ENCODE data around the gene WIPF3. TPM values are rescaled to one million over a fixed set of nuclear protein-coding genes. Genes with fewer than 3 reads are reported as not detected.

The WIPF3 gene
- total and polyA plus RNA-seq, 10 of the 15 experiments (the other 5 are each of a cell fraction or from before 2014, with no cell fraction given), result 0.03 to 0.05 TPM; not detected in 8

DNA sequence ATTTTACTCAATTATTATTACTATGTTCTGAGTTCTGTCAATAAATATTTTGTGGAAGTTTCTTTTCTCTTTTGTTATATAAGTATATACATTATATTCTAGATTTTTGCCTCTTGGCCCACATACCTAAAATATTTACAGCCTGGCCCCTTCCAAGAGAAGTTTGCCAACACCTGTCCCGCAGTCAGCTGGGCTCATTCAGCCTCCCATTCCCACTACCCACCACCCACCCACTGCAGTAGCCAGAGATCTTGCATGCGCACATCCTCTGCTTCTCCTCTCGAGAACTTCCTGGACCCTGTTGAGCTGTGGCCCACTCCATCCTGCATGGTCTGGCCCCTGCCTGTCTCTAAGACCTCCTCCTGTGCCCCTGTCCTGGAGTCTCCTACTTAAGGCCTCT lies 33.6 kb downstream of the WIPF3 start:
- Histone ChIP-seq H3K4me1 (ENCODE audit: control insufficient read depth, insufficient read depth, low read length) (no peaks in the 10 kb centered on the region), H3K36me3 (ENCODE audit: control insufficient read depth in 2 of 2, insufficient read depth in 2 of 2, low read length in 1 of 2) (no peaks in the 10 kb centered on the region), H3K79me2 (ENCODE audit: control insufficient read depth, insufficient read depth, low read length) (no peaks in the 10 kb centered on the region), H3K27me3 (replicated peaks in 1 of 2; ENCODE audit: control insufficient read depth in 2 of 2, insufficient read depth in 2 of 2, low read length in 1 of 2) (peaks cover 0 to 3% of the 10 kb centered on the region in 2 experiments; a peak in 2 of 4 replicates), H2AFZ (ENCODE audit: control insufficient read depth, low read depth, low read length) (no peak overlapping the region), H3K9ac (ENCODE audit: control insufficient read depth, insufficient read depth, low read length) (no peak overlapping the region), H3K4me3 (no peak overlapping the region), H4K20me1 (ENCODE audit: control insufficient read depth, insufficient read depth) (no peaks in the 10 kb centered on the region), H3K4me2 (ENCODE audit: control insufficient read depth, insufficient read depth) (no peak overlapping the region), H3K9me3 (replicated peaks; ENCODE audit: control insufficient read depth, insufficient read depth, low read length) (no peaks in the 10 kb centered on the region), H3K27ac (ENCODE audit: control insufficient read depth, insufficient read depth) (no peak overlapping the region)
- 39% methylated on average over 3 of the region's 3 CpGs for WGBS (ENCODE audit: insufficient coverage, insufficient replicate concordance, low lambda C conversion rate, missing lambda C conversion rate)
- no TSS peak for BruUV-seq (replicated peaks)
- CTCF ChIA-PET, result no interaction called here
- DNase-seq (ENCODE audit: low read depth, low spot score), result no peak
- in situ Hi-C loops (cut with MboI) (no loop called here), intact Hi-C loops (cut with micrococcal nuclease; ENCODE audit: unreplicated experiment) (no loop called here)
- POLR2A ChIA-PET, result no interaction called here
- TF ChIP-seq TARDBP (IDR thresholded peaks at IDR 0.05; ENCODE audit: borderline replicate concordance) (no peak), SREBF2 (IDR thresholded peaks at IDR 0.05; ENCODE audit: low read length) (no peak), GABPA (IDR thresholded peaks at IDR 0.05; ENCODE audit: low read depth) (no peak), SMC3 (IDR thresholded peaks at IDR 0.05; ENCODE audit: borderline replicate concordance, low read length) (no peak), SRF (IDR thresholded peaks at IDR 0.05; ENCODE audit: low read depth in 2 of 2, low read length in 2 of 2) (no peak), YBX1 (IDR thresholded peaks at IDR 0.05) (no peak), EP300 (IDR thresholded peaks at IDR 0.05; ENCODE audit: borderline replicate concordance in 1 of 2, control insufficient read depth in 1 of 2, low read depth in 2 of 2, low read length in 2 of 2) (no peak), ESRRA (IDR thresholded peaks at IDR 0.05; ENCODE audit: low read length) (no peak), NFXL1 (IDR thresholded peaks at IDR 0.05; ENCODE audit: borderline replicate concordance) (no peak), NR2F1 (conservative IDR thresholded peaks at IDR 0.05) (no peak), CEBPB (IDR thresholded peaks at IDR 0.05; ENCODE audit: borderline replicate concordance in 1 of 2, low read depth in 2 of 2, low read length in 2 of 2) (no peak), BMI1 (IDR thresholded peaks at IDR 0.05; ENCODE audit: borderline replicate concordance) (no peak), SMAD5 (IDR thresholded peaks at IDR 0.05; ENCODE audit: low read depth) (no peak), CHD1 (IDR thresholded peaks at IDR 0.05; ENCODE audit: low read depth, low read length) (no peak)
- TF ChIP-seq, protein P1, sequence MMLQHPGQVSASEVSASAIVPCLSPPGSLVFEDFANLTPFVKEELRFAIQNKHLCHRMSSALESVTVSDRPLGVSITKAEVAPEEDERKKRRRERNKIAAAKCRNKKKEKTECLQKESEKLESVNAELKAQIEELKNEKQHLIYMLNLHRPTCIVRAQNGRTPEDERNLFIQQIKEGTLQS (IDR thresholded peaks at IDR 0.05; ENCODE audit: borderline replicate concordance, extremely low read depth, low read depth, low read length), result no peak
- TF ChIP-seq, protein P2, sequence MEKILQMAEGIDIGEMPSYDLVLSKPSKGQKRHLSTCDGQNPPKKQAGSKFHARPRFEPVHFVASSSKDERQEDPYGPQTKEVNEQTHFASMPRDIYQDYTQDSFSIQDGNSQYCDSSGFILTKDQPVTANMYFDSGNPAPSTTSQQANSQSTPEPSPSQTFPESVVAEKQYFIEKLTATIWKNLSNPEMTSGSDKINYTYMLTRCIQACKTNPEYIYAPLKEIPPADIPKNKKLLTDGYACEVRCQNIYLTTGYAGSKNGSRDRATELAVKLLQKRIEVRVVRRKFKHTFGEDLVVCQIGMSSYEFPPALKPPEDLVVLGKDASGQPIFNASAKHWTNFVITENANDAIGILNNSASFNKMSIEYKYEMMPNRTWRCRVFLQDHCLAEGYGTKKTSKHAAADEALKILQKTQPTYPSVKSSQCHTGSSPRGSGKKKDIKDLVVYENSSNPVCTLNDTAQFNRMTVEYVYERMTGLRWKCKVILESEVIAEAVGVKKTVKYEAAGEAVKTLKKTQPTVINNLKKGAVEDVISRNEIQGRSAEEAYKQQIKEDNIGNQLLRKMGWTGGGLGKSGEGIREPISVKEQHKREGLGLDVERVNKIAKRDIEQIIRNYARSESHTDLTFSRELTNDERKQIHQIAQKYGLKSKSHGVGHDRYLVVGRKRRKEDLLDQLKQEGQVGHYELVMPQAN (conservative IDR thresholded peaks at IDR 0.05), result no peak
- RAD21 ChIA-PET (ENCODE audit: unreplicated experiment), result no interaction called here
- FAIRE-seq, result no peak
- no peak for ATAC-seq
- SMC1A ChIA-PET (ENCODE audit: uncharacterized antibody, unreplicated experiment), result no interaction called here

All from GM12878 (cell line).